Loucy (cell line): ENCODE results near the gene COA1.

Source experiments
- H2AFZ ChIP-seq: fragments of 200-600 bp; sonication (generic); 2 replicates; pipeline ENCODE4 v1.6.0; 2016; ENCODE audit warnings: antibody characterized with exemption, mild to moderate bottlenecking, low read length, moderate library complexity
- H3F3A ChIP-seq: fragments of 200-600 bp; 2 replicates; pipeline ENCODE4 v1.6.0; 2016; ENCODE audit warnings: antibody characterized with exemption, low read depth, mild to moderate bottlenecking
- H3K27me3 ChIP-seq: fragments of 200-600 bp; sonication (generic); 2 replicates; pipeline ENCODE4 v1.6.1; 2014; ENCODE audit warnings: low read length, mild to moderate bottlenecking; ENCODE audit not compliant: insufficient read depth, poor library complexity, severe bottlenecking
- H3K36me3 ChIP-seq: fragments of 200-600 bp; sonication (generic); 2 replicates; pipeline ENCODE4 v1.6.1; 2016; ENCODE audit warnings: low read length; ENCODE audit not compliant: insufficient read depth
- H3K4me1 ChIP-seq: fragments of 200-600 bp; sonication (generic); 2 replicates; pipeline ENCODE4 v1.5.1; 2014; ENCODE audit warnings: low read length, mild to moderate bottlenecking; ENCODE audit not compliant: insufficient read depth, poor library complexity, severe bottlenecking
- H3K4me2 ChIP-seq: fragments of 200-600 bp; sonication (generic); 2 replicates; pipeline ENCODE4 v1.6.0; 2014; ENCODE audit warnings: antibody characterized with exemption, low read length, low read depth, mild to moderate bottlenecking; ENCODE audit not compliant: poor library complexity, severe bottlenecking
- H3K4me3 ChIP-seq: fragments of 200-600 bp; sonication (generic); 2 replicates; pipeline ENCODE4 v1.5.1; 2014; ENCODE audit warnings: low read length, mild to moderate bottlenecking, mixed read lengths; ENCODE audit not compliant: poor library complexity, severe bottlenecking
- H3K79me2 ChIP-seq: fragments of 200-600 bp; sonication (generic); 2 replicates; pipeline ENCODE4 v1.6.1; 2014; ENCODE audit warnings: low read length; ENCODE audit not compliant: insufficient read depth
- H3K9ac ChIP-seq: fragments of 200-600 bp; sonication (generic); 2 replicates; pipeline ENCODE4 v1.6.0; 2014; ENCODE audit warnings: mild to moderate bottlenecking, low read depth, low read length, moderate library complexity; ENCODE audit not compliant: poor library complexity, severe bottlenecking
- H3K9me2 ChIP-seq: fragments of 200-600 bp; sonication (generic); replicated peaks from 2 replicates; pipeline ENCODE4 v1.6.1; 2016; ENCODE audit warnings: low read depth, low read length, mixed read lengths
- H3K9me3 ChIP-seq: fragments of 200-600 bp; sonication (generic); 2 replicates; pipeline ENCODE4 v1.6.1; 2014; ENCODE audit warnings: mild to moderate bottlenecking, antibody characterized with exemption, low read length, low read depth; ENCODE audit not compliant: insufficient read depth
- H4K20me1 ChIP-seq: fragments of 200-600 bp; sonication (generic); 2 replicates; pipeline ENCODE4 v1.6.0; 2014; ENCODE audit warnings: antibody characterized with exemption, low read length, mild to moderate bottlenecking; ENCODE audit not compliant: insufficient read depth, poor library complexity, severe bottlenecking
- EZH2phosphoT487 ChIP-seq: fragments of 200-600 bp; IDR thresholded peaks from 2 replicates; pipeline ENCODE4 v1.6.1; 2018; ENCODE audit warnings: antibody characterized with exemption, mild to moderate bottlenecking, moderate library complexity, borderline replicate concordance
- TF ChIP-seq, protein P1 (sequence below): fragments of 200-600 bp; sonication (generic); conservative IDR thresholded peaks from 2 replicates; pipeline ENCODE4 v1.5.1; 2014; ENCODE audit warnings: mild to moderate bottlenecking, antibody characterized with exemption, low read length

The COA1 gene

DNA sequence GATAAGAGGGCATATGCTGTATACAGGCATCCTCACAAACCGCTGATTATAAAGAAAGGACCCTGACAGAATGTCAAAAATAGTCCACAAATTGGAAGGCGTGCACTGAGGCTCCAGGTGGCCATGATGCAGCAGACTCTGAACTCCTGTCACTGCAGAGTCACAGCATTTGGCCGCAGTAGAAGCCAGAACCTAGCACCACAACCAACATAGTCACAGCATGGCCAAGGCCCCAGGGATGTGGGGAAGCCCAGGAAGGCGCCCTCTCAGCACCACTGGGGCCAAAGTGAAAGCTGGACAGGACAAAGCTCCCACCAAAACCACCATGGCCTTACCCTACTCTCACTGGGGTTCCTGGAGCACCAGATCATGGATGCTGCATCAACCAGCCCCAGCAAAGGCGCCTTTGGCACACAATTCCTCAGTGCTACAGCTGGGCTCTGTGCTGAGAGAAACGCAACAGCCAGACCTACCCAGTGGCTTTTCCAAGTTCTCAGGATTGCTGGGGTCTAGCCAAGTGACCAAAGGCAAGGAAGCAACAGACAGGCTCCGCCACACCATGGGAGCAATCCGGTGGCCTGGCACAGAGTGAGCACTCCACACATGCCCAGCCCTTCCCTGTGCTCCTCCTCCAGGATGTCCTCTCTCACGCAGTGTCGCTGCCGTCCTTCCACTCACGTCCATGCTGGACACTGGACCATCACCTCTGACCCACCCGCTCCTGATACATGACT lies 86.3 kb downstream of the COA1 start:
- Histone ChIP-seq H4K20me1 (peaks cover 11% of the 10 kb centered on the region), H3K9me3 (no peaks in the 10 kb centered on the region), H3K36me3 (peaks cover 61% of the 10 kb centered on the region), H3F3A (peaks cover 4% of the 10 kb centered on the region), H3K9me2 (no peaks in the 10 kb centered on the region), H3K79me2 (peaks cover 37% of the 10 kb centered on the region; the same call in 1 of the 2 replicates), H3K9ac (no peak overlapping the region), H2AFZ (no peak overlapping the region), H3K4me1 (peaks cover 32% of the 10 kb centered on the region), H3K4me2 (no peak overlapping the region), H3K27me3 (no peaks in the 10 kb centered on the region), H3K4me3 (no peak overlapping the region)
- no peak for TF ChIP-seq EZH2phosphoT487
- TF ChIP-seq, protein P1, sequence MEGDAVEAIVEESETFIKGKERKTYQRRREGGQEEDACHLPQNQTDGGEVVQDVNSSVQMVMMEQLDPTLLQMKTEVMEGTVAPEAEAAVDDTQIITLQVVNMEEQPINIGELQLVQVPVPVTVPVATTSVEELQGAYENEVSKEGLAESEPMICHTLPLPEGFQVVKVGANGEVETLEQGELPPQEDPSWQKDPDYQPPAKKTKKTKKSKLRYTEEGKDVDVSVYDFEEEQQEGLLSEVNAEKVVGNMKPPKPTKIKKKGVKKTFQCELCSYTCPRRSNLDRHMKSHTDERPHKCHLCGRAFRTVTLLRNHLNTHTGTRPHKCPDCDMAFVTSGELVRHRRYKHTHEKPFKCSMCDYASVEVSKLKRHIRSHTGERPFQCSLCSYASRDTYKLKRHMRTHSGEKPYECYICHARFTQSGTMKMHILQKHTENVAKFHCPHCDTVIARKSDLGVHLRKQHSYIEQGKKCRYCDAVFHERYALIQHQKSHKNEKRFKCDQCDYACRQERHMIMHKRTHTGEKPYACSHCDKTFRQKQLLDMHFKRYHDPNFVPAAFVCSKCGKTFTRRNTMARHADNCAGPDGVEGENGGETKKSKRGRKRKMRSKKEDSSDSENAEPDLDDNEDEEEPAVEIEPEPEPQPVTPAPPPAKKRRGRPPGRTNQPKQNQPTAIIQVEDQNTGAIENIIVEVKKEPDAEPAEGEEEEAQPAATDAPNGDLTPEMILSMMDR: no peak

DNA sequence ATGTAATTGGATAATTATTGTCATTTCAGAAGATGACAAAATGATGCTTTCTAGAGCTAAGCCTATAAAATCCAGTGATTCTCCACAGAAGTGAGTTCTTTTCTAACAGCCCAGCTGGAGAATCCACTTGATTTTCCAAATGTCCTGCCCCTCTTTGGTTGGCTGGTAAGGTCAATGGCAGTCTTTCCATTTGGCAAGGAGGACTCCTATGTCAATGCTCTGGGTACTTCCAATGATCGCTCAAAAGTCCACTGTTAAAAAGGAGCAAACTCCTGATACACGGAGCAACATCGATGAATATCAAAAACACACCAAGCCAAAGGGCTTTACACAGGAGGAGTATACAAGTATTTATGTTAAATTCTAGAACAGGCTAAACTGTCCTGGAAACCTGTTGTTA lies 88.6 kb downstream of the COA1 start:
- TF ChIP-seq, protein P1: no peak
- TF ChIP-seq EZH2phosphoT487: no peak
- H2AFZ ChIP-seq: no peak overlapping the region
- peaks cover 10% of the 10 kb centered on the region; the same call in 1 of the 2 replicates for H3F3A ChIP-seq
- peaks cover 13% of the 10 kb centered on the region for H4K20me1 ChIP-seq
- peaks cover 21% of the 10 kb centered on the region for H3K4me1 ChIP-seq
- H3K79me2 ChIP-seq: peaks cover 17% of the 10 kb centered on the region; the same call in 1 of the 2 replicates
- H3K9me3 ChIP-seq: no peaks in the 10 kb centered on the region
- no peaks in the 10 kb centered on the region for H3K27me3 ChIP-seq
- no peak overlapping the region for H3K4me3 ChIP-seq
- no peak overlapping the region for H3K4me2 ChIP-seq
- H3K9ac ChIP-seq: no peak overlapping the region
- no peaks in the 10 kb centered on the region for H3K9me2 ChIP-seq
- peaks cover 57% of the 10 kb centered on the region for H3K36me3 ChIP-seq

DNA sequence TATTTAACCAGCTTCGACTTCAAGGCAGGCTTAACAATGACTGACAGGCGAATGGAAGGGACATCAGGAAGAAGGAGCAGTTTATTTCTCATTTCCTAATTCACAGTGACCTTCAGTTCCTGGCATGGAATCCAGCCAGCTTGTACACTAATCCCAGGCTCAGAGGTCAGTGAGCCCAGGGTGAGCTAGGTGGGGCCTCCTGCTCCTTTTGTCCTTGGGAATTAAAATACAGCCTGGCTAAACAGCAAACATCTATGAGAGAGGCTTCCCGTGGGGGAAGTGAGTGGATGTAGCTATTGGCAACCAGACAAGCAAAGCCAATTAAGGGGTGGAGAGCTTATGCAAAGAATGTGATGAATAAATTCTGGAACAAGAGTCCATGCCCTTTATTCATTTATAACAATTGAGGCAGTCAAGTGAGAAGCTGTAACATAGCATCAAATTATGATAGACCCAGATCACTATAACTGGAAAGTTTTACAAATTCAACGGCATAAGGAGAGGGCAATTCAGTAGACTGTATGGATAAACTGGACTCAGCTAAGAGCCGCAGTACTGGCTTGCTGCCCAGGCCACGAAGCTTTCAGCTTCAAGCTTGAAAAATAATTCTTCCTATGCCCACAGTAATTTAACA lies 89.3 kb downstream of the COA1 start:
- Histone ChIP-seq H3F3A (peaks cover 10% of the 10 kb centered on the region; the same call in 1 of the 2 replicates), H3K9me2 (no peaks in the 10 kb centered on the region), H3K79me2 (peaks cover 10% of the 10 kb centered on the region; the same call in 1 of the 2 replicates), H3K27me3 (no peaks in the 10 kb centered on the region), H3K36me3 (peaks cover 61% of the 10 kb centered on the region), H3K4me2 (no peak overlapping the region), H3K9ac (no peak overlapping the region), H4K20me1 (peaks cover 13% of the 10 kb centered on the region), H3K4me3 (no peak overlapping the region), H3K9me3 (no peaks in the 10 kb centered on the region), H3K4me1 (peaks cover 16% of the 10 kb centered on the region), H2AFZ (no peak overlapping the region)
- TF ChIP-seq, protein P1: no peak
- TF ChIP-seq EZH2phosphoT487: no peak
